HG02642 (cell line): ENCODE data around the gene SPINK4.
A peak's percentile ranks its signal among the peaks of the same experiment; 100 is the strongest.

Experiments
- ATAC-seq: cut with Tn5 transposase; IDR thresholded peaks from one replicate; pipeline ENCODE4 v1.9.1; 2021; ENCODE audit warnings: mild to moderate bottlenecking; ENCODE audit not compliant: unreplicated experiment, poor library complexity

The SPINK4 gene

GRCh38 chr9:33228606-33229005 lies 11.4 kb upstream of the SPINK4 start:
- ATAC-seq: no peak

GRCh38 chr9:33229359-33230114 lies 10.4 kb upstream of the SPINK4 start:
- no peak for ATAC-seq

- ATAC-seq: no peak
Measured at GRCh38 chr9:33230756-33231622, 9.0 kb upstream of the SPINK4 start.

GRCh38 chr9:33231623-33231942 lies 8.4 kb upstream of the SPINK4 start:
- no peak for ATAC-seq

GRCh38 chr9:33232815-33233214 lies 7.2 kb upstream of the SPINK4 start:
- no peak for ATAC-seq

GRCh38 chr9:33233626-33234342 lies 6.2 kb upstream of the SPINK4 start:
- ATAC-seq: no peak

GRCh38 chr9:33234511-33235467 lies 5.2 kb upstream of the SPINK4 start:
- no peak for ATAC-seq

- ATAC-seq: no peak
Measured at GRCh38 chr9:33236571-33236970, 3.4 kb upstream of the SPINK4 start.

- ATAC-seq: no peak
Measured at GRCh38 chr9:33241298-33241697, 1.3 kb downstream of the SPINK4 start.

GRCh38 chr9:33242609-33243134 lies 2.7 kb downstream of the SPINK4 start:
- no peak for ATAC-seq

GRCh38 chr9:33244137-33244784 lies 4.3 kb downstream of the SPINK4 start:
- ATAC-seq: no peak

GRCh38 chr9:33245341-33245740 lies 5.4 kb downstream of the SPINK4 start:
- ATAC-seq: no peak

- no peak for ATAC-seq
Measured at GRCh38 chr9:33246269-33246860, 6.4 kb downstream of the SPINK4 start.

GRCh38 chr9:33248606-33249005 lies 8.6 kb downstream of the SPINK4 start:
- peak; percentile 9 for ATAC-seq

GRCh38 chr9:33249087-33249658 lies 9.2 kb downstream of the SPINK4 start:
- peak; percentile 60 for ATAC-seq

GRCh38 chr9:33249983-33250382 lies 10.0 kb downstream of the SPINK4 start:
- no peak for ATAC-seq

- no peak for ATAC-seq
Measured at GRCh38 chr9:33250458-33250995, 10.6 kb downstream of the SPINK4 start.

GRCh38 chr9:33254211-33254610 lies 14.2 kb downstream of the SPINK4 start:
- ATAC-seq: no peak
